Metanephros (tissue), 2 donors: Measurements from ENCODE around the gene FLG2. TPM values are rescaled to one million over a fixed set of nuclear protein-coding genes. Genes with fewer than 3 reads are reported as not detected.

Experiments used
- small RNA-seq: library from RNA; depleted of rRNA; stranded (forward); fragments of <200 nt; gene quantifications from one replicate; pipeline ENCODE3, GENCODE V24; 2014; ENCODE audit warnings: low replicate concordance
- total RNA-seq: library from RNA; depleted of rRNA; stranded (reverse); fragments of >200 nt; gene quantifications from one replicate; pipeline ENCODE4 v1.2.3, GENCODE V29; 2014

Gene FLG2
- 0.06 TPM for total RNA-seq

GRCh38 chr1:152359906-152360305 is at the start of gene FLG2:
Gene FLG2 (minus strand): TSS chr1:152360006. CDS start chr1:152358884, 1,122 bp downstream.

GRCh38 chr1:152325111-152325510 is 34.7 kb downstream of the FLG2 start, which contains the start of gene FLG:
Gene FLG (minus strand): TSS chr1:152325239. CDS start chr1:152315456, 9,783 bp downstream.

Small RNA genes lying within 50 kb of the gene (small RNA-seq; reads per million reads assigned to genes)
- not detected for gene HMGN3P1

Other genes with a start within 250 kb of the FLG2 start
- 0.06 TPM for gene TCHH, start 244.6 kb downstream of the FLG2 start, total RNA-seq
- gene RPTN, start 200.8 kb downstream of the FLG2 start, total RNA-seq, result not detected
- gene HRNR, start 135.8 kb downstream of the FLG2 start, total RNA-seq, result not detected
- 0.29 TPM for gene FLG, start 34.8 kb downstream of the FLG2 start, total RNA-seq
- gene CRNN, start 54.3 kb upstream of the FLG2 start, total RNA-seq, result not detected
- gene LCE5A, start 150.8 kb upstream of the FLG2 start, total RNA-seq, result not detected
- gene CRCT1, start 154.5 kb upstream of the FLG2 start, total RNA-seq, result not detected
- not detected for gene LCE3E, start 206.8 kb upstream of the FLG2 start, total RNA-seq
- not detected for gene LCE3D, start 220.5 kb upstream of the FLG2 start, total RNA-seq
- gene LCE3C, start 240.2 kb upstream of the FLG2 start, total RNA-seq, result not detected